Measurements from ENCODE around the gene GPC5. TPM values are rescaled to one million over a fixed set of nuclear protein-coding genes. Genes with fewer than 3 reads are reported as not detected.
"Not testable (repeated sequence)": the region's sequence is repeated elsewhere in the genome, so short reads cannot be mapped to it uniquely, and the experiment has no call there.

GPC5 gene
- polyA plus RNA-seq, 10 donors, result 0.16 to 0.77 (median 0.26) TPM

DNA sequence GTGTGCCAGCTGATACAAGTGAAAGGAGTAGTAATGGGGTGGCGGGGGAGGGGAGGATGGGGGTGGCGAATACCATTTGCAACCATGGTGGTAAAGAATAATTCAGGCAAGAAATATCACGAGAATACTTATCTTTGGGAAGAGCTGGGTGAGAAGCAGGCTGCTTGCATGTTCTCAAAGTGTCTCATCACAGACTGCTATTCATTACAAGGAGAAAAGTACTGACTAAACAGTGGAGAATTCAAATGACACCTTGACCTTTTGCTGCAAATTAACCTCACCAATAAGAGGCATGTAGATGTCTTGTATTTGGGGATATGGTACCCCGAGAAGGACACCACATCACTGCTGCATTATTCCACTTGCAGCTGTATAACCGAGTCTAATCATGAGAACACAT lies 1242.5 kb downstream of the GPC5 start:
- DNase-seq, result no peak

DNA sequence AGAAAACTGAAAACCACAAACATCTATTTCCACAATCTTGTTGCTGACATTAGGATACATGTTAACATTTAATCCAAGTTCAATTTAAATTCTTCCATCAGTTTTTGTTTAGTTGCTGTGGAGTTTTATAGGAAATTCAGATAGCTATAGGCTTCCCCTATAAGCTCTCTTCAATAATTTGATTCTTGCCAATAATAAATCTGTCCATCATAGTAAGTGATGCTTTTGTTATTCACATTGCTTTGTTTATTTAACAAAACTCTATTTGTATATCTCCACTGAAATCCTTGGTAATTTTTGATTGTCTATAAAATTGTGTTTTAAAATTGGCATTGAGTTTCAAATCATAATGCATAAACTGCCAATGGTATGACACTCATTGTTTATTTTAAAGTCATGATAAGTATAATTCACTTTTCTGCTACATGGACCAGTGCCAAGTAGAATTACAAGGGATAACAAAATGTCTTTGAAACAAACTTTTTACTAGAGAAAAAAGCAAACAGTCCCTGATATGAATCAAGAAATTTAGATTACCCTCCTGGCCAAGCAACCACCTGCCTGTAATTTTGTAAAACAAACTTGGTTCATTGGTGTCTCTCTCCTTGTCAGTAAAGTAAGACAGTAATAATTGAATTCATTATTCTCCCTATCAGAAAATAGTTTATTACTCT lies 1250.9 kb downstream of the GPC5 start:
- no peak for DNase-seq

DNA sequence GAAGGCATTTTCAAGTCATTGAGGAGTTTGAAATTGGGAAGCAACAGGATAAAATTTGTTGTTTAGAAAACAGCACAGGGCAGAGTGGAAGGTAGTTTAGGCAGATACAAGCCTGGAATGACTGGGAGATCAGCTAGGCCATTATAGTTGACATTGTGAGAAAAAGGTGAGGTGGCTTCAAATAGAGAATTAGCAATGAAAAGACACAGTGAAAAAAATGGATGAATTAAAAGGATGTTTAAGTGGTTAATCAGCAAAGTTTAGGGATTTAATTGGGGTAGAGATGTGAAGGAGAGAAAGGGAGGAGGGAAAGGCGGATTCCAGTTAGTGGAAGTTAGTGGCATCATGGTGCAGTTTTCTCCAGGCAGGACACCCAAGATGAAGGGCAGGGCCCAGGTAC lies 1257.7 kb downstream of the GPC5 start:
- DNase-seq, result no peak

DNA sequence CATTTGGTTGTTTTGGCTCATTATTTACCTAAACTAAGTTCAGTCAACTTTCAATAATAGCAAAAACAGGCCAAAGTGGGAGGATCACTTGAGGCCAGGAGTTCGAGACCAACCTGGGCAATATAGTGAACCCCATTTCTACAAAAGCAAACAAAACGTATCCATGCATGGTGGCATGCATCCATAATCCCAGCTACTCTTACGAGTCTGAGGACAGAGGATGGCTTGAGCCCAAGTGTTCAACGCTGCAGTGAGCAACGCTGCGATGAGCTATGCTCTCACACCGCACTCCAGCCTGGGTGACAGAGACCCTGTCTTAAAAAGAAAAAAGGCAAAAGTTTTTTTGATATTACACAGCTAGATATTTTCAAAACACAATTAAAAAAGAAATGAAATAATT lies 1258.2 kb downstream of the GPC5 start:
- DNase-seq, result no peak

DNA sequence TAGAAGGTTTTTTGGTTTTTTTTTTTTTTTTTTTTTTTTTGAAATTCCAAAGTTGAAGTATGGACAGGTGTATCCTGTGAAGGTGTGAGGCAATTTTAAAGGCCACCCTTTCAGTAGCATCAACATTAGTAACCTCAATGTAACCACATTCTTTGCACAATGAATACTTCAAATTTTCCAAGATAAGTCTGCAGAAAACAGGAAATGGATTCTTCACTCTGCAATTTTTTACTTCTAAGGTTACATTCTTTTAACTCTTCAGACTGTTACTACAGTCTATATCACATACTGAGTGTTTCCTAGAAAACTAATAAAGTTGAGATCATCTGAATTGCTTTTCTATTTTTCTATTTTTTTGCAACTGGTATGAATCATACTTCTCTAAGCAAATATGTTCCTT lies 1259.1 kb downstream of the GPC5 start:
- no peak for DNase-seq

DNA sequence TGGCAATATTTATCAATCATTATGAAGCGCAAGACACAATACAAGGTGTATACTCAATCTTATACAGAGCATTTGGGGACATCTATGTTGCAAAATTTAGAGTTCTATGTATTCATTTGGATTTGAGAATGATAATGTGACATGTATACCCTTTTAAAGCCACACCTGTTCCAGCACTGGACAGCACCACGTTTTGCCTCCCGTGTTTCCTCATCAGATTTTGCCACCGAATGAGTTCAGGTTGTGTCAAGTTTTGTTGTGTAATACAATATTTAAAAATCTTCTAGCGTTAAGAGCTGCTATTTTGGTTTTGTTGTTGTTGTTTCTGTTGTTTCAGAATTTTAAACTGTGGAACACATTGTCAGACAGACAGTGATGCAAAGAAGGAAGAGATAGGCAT lies 1259.9 kb downstream of the GPC5 start:
- no peak for DNase-seq

DNA sequence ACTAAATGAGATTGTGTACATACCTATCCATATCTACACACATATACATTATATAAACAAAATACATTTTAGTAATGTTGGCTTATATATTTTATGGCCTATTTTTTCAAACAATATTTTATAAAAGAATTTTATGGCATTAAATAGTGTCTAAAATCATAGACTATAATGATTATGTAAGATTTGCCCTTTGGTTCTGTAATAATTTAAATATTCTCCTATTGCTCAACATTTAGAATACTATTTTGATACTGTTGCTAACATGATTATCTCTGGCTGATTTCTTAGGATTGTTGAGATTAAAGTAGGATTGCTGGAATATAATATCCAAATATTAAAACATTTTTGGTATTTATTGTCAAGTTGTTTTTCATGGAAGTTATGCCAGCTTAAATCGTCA lies 1263.0 kb downstream of the GPC5 start:
- no peak for DNase-seq

DNA sequence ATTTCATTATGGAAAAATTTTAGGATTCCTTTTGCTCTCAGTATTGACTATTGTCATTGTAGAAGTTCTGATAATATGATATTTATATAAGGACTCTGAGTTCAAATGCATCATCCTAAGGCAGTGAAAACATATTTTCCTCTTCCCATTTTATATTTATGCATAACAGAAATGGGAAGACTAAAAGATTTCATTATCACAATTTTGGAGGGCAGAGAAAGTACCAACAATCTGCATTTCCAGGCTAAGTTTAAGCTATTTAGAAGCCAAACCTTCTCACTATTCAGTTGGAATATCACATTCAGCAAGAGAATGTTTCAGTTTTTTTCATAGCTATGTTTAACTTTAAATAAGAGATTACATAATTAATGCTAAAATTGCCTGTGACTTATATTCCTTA lies 1269.7 kb downstream of the GPC5 start:
- DNase-seq, result no peak

DNA sequence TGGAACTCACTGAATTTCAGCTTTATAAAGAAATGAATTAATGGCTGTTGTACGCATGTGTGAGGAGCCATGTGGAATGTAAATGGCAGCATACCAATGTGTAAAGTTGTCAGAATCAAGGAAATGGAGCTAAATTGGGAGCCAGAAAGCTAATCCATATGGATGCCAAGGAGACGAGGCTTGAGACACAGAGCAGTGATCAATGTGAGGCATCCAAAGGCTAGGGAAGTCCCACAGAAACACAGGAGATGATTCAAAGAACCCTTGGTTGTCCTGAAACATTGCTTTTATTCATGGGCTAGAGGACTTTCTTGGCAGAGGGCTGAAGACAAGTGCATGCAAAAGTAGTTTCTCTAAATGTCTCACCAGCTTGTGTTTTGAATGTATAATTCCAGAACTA lies 1271.7 kb downstream of the GPC5 start:
- no peak for DNase-seq

DNA sequence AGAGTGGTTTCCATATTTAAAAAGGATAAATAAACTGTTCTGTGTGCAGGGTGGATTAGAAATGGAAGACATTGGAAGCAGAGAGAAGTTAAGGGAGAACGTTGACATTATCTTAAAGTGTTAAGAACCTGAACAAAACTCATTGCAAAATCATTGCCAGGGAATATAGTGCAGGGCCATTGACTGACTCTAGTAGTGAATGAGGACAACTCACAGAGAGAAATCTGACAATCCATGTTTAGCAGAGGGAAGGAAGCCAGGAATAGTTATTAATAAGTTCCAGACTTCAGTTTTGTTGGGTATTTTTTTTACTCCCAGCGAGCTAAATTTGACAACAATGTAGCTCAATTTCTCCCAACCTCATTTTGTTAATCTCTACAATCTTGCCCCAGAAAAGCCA lies 1273.4 kb downstream of the GPC5 start:
- DNase-seq, result no peak

DNA sequence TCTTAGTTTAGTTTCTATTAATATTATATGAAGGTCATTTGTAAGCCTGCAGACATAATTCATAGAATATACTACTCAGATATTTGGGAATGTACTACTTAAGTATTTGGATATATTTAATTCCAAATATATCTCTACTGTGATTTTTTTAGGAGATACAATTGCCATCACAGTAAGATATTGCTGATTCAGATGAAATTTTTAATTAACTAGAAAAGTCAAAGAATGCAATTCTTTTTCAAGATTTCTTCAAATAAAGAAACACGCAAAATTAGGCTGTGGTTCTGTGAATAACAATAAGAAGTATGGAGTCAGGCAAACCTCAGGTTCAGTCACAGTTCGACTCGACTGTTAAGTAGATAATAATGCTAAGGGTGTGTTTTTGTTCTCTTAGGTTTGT lies 1277.8 kb downstream of the GPC5 start:
- no peak for DNase-seq

DNA sequence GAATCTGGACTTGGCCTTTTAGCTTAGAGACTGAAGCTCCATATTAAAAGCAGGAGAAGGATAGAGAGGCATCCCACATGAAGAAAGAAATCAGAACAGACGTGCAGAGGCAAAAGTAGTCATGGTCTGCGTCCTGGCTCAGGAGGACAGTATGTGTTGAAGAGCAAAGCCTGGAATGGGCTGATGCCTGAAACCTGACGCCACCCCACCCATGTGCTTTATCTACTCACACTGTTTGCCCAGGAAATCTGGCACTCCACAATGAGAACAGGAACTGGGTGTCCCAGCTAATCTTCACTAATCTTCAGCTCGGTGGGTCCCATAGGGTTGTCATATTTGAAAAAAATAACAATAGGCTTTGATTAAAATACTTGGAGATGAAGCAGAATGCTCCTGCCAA lies 1279.2 kb downstream of the GPC5 start:
- DNase-seq, result no peak

DNA sequence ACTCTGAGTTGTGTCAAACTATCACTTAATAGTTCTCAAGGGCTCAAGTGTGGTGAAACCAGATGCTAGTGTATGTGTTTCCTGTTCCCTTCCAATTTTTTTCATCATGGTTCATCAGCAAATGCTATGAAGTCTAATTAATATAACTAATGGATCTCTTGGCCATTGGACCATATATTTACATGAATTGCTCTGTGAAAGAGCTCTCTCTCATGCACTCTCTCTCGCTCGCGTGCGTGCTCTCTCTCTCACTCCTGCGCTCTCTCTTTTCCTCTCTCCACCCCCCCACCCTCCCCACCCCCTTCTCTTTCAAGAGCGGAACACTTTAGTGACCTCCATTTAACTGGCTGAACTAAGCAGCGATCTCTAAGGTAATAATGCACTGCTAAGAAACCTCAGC lies 1281.2 kb downstream of the GPC5 start:
- DNase-seq, result no peak

DNA sequence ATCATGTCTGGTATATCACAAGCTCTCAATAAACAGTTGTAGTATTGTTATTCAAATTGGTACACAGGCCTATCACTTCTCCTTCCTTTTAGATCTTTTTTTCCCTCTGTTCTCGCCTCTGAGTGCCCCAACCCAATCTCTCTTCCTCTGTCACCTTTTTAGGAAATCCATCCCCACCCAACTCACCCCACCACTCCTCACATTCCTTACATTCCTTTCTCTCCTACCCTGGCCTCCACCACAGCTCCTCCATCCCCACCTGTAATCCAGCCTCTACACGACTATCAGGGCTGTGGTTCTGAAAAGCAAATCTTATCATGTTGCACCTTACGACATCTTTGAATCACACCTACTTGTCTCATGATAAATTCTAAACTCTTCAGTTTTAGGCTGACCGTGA lies 1282.8 kb downstream of the GPC5 start:
- DNase-seq, result no peak

DNA sequence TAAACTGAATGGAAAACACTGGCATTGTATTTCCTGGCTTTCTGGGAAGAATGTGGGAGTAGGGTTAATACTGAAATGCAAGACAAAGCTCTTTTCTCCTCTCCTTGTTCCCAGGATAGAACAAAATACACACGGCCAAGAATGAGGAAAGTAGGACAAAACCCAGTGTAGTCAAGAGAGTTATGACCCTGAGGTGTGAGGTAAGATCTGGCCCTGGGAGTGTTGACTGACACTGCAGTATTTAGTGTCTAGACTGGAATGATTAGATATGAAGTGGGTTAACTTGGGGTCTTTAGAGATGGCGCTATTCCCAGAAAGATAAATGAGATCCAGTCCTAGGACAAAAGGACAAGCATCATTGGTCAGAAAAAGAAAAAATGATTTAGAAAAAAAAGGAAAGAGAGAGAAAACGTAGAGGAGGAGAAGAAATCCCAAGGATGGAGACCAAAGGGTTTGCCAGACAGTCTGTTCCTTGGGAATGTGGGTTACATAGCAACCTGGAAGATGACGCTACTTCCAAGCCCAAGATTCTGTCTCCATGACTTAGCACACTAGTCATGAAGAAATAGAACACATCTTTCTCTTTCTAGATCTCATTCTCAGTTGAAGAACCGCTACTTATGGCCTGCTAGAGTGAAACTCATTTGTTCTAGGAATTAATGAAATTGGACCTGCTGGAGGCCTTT lies 1284.6 kb downstream of the GPC5 start:
- peak; percentile 9 to 59 (median 34) for DNase-seq

DNA sequence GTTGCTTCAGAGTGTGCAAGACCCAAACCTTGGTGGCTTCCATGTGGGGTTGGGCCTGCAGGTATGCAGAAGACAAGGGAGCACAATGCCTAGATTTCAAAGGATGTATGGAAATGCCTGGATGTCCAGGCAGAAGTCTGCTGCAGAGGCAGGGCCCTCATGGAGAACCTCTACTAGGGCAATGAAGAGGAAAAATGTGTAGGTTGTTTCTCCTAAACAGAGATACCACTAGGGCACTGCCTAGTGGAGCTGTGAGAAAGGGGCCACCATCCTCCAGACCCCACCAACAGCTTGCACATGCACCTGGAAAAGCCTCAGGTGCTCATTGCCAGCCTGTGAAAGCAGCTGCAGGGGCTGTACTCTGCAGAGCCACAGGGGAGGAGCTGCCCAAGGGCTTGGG lies 1295.6 kb downstream of the GPC5 start:
- DNase-seq, result no peak

DNA sequence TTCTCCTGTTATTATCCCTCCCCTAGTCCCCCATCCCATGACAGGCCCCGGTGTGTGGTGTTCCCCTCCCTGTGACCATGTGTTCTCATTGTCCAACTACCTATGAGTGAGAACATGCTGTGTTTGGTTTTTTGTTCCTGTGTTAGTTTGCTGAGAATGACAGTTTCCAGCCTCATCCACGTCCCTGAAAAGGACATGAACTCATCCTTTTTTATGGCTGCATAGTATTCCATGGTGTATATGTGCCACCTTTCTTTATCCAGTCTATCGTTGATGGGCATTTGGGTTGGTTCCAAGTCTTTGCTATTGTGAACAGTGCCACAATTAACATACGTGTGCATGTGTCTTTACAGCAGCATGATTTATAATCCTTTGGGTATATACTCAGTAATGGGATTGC lies 1297.4 kb downstream of the GPC5 start:
- DNase-seq, result not testable (repeated sequence)

DNA sequence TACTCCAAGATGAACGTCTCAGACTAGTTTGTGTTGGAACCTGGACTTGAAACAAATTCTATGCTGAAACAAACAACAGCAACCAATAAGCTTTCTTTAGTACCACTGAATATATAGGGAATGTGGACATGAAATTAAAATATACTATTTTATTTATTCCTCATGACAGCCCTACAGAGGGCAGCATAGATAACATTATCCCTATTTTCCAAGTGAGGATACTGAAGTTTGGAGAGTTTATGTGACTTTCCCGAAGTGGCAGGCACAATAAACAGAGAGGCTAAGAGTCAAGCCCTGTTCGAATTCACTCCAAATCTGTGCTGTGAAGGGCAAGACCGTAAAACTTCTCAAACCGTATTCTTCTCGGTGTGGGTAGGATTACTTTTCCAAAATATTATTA lies 1318.3 kb downstream of the GPC5 start:
- peak in 2 of 3 donors; percentile 6 to 35 for DNase-seq

DNA sequence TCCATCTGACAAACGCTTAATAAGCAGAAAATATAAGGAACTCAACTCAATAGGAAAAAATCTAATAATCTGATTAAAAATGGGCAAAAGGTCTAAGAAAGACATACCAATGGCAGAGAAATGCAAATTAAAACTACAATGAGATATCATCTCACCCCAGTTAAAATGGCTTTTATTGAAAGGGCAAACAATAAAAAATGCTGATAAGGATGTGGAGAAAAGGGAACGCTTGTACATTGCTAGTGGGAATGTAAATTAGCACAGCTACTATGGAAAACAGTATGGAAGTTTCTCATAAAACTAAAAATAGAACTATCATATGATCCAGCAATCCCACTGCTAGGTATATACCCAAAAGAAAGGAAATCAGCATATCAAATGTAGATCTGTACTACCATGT lies 1319.4 kb downstream of the GPC5 start:
- no peak for DNase-seq

DNA sequence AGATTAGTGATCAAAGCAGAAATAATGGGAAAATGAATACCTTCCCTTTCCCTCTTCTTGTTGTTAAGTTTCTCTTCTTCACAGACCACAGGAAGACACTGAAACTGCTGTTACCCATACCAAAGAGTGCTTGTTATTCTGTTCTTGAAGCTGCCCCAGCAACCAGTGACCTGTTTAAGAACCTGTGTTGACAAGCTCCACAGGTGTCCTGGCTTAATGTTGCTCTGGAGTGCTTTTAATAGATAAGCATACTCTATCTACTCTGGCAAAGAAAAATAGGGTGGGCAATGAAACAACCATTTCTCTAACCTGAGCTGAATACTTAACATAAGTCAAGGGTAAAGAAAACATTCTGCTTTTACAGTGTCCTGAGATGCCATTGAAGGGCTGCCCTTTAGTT lies 1321.4 kb downstream of the GPC5 start:
- DNase-seq, result no peak

DNA sequence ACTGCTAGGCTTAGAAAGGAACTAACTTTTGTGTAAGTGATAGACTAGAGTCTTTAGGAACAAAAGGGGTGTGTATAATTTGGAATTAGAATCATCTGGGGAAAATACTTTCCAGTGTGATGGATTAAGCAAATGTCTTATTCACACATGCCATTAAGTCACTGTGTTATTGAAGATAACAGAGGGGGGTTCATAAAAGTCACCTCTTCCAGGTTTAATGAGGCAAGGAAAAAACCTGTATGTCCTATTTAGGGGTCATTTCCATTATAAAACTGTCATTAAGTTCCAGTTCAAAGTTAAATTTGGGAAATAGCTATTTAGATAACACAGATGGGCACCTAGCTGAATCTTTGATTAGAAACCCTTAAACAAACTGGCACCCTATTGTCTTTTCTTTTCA lies 1323.2 kb downstream of the GPC5 start:
- no peak for DNase-seq

DNA sequence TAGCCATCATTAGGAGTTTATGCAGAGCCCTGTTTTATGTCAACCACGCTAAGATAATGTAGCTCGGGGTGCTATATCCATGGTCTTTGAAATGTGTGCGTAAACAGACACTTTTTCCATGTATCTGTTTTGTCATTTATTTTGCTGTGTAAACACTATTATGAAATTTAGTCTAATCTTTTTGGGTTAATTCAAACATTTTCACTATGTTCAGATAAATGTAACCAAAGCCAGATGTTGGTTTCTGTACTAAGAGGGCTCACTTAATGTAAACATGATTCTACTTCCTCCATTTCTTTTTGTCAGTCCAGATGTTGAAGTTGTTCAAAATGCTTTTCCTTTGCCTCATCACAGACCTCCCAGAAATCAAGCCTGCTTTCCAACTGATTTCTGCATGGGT lies 1328.7 kb downstream of the GPC5 start:
- peak in 1 of 3 donors; percentile 7 for DNase-seq

DNA sequence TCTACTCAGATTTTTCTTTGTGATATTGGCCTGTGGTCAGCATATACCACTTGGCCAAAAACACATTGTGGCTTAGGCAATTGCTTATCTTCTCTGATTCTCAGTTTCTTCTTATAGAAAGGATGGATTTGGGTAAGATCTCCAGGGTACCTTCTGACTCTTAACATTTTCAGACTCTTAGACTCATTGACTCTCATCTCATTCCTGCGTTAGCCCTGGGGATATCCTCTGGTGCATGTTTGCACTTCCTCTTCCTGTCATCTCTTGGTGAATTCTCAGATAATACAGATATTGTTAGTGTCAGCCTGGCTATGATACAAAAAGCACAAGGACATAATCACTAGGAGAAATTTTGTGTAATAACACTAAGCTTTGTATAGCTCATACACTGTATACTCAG lies 1335.6 kb downstream of the GPC5 start:
- DNase-seq, result peak in 1 of 3 donors; percentile 9

DNA sequence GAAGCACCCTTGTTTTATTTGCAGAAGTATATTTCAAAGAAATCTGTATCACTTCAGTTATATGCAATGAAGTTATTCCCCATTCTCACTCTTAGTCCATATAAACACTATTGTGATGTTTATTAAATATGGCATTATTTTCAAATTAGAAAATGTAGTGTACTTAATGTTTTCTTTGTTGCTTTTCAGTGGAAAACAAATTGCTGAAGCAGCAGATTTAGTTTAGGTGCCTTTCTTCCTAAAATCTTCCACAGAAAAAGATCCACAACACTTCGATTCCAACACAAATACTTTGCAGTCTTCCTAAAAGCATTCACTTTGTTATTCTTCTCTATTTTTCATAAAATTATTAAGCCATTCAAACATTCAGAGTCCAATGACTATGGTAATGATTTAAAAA lies 1336.1 kb downstream of the GPC5 start:
- no peak for DNase-seq

All from muscle of back (tissue), 11 donors.